ENCODE results near the gene HID1. TPM values are rescaled to one million over a fixed set of nuclear protein-coding genes. Genes with fewer than 3 reads are reported as not detected.

HID1 gene
- total and polyA plus RNA-seq, 9 of the 15 experiments (the other 6 are each of a cell fraction or from before 2014, with no cell fraction given) = 0.14 to 2.1 (median 0.54) TPM; not detected in 2

DNA sequence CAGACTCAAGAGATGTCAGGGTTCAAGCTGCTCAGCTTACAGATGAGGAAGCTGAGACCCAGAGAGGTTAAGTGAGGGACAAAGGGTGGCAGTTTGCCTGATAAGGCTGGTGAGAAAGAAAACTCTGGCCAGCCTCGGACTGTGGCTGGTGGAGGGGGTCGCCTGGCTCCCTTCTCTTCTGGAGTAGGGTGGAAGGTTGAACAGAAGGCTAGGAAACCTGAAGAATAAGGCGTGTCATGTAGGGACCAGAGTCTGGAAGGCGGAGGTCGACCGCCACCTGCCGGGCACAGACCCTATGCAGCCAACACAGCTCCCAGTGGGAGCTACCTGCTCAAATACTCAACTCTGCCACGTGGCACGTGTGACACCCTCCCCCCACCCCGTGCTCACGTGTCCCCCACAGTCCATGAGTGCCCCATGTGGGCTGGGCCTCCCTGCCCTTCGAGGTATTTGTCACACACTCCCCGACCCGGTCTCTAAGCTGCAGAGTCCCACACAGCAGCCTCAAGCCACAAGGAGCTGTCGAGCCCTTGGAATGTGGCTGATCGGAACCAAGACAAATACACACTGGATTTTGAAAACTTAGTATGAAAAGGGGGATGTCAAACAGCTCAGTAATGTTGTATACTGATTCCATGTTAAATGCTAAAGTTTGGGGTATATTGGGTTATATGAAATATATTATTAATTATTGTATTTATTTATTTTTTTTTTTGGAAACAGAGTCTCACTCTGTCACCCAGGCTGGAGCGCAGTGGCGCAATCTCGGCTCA, 11.8 kb downstream of the HID1 start (continued):
- TF ChIP-seq, protein P1, sequence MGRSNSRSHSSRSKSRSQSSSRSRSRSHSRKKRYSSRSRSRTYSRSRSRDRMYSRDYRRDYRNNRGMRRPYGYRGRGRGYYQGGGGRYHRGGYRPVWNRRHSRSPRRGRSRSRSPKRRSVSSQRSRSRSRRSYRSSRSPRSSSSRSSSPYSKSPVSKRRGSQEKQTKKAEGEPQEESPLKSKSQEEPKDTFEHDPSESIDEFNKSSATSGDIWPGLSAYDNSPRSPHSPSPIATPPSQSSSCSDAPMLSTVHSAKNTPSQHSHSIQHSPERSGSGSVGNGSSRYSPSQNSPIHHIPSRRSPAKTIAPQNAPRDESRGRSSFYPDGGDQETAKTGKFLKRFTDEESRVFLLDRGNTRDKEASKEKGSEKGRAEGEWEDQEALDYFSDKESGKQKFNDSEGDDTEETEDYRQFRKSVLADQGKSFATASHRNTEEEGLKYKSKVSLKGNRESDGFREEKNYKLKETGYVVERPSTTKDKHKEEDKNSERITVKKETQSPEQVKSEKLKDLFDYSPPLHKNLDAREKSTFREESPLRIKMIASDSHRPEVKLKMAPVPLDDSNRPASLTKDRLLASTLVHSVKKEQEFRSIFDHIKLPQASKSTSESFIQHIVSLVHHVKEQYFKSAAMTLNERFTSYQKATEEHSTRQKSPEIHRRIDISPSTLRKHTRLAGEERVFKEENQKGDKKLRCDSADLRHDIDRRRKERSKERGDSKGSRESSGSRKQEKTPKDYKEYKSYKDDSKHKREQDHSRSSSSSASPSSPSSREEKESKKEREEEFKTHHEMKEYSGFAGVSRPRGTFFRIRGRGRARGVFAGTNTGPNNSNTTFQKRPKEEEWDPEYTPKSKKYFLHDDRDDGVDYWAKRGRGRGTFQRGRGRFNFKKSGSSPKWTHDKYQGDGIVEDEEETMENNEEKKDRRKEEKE (IDR thresholded peaks at IDR 0.05; ENCODE audit: borderline replicate concordance in 1 of 2, control insufficient read depth in 1 of 2, low read depth in 2 of 2, low read length in 1 of 2) = peak in 1 of 2 experiments; percentile 70; a peak in 1 of 4 replicates
- peak; percentile 93 for TF ChIP-seq STAG1 (CRISPR knock-in tag; IDR thresholded peaks at IDR 0.05; ENCODE audit: borderline replicate concordance)
- peak; percentile 71; the same call in 1 of the 2 replicates for TF ChIP-seq RNF2 (IDR thresholded peaks at IDR 0.05)
- peak; percentile 56; the same call in 1 of the 2 replicates for TF ChIP-seq ATF7 (IDR thresholded peaks at IDR 0.05)
- peak; percentile 94 for TF ChIP-seq FOXP1 (CRISPR knock-in tag; IDR thresholded peaks at IDR 0.05)
- TF ChIP-seq SP1 (CRISPR knock-in tag; IDR thresholded peaks at IDR 0.05) = peak; percentile 83
- TF ChIP-seq ZFPM2 (CRISPR knock-in tag; IDR thresholded peaks at IDR 0.05) = no peak
